SU-DHL-6 (cell line): ENCODE data around the gene CCL26.

ENCODE experiments used
- H2AFZ ChIP-seq: fragments of 200-600 bp; sonication (generic); 2 replicates; pipeline ENCODE4 v1.6.1; 2014; ENCODE audit warnings: low read depth, mild to moderate bottlenecking, moderate library complexity, mixed read lengths, antibody characterized with exemption, low read length; ENCODE audit not compliant: severe bottlenecking
- H3F3A ChIP-seq: fragments of 200-600 bp; shearing (Covaris generic); 2 replicates; pipeline ENCODE4 v1.6.0; 2016; ENCODE audit warnings: antibody characterized with exemption, mild to moderate bottlenecking; ENCODE audit not compliant: insufficient read depth
- H3K27ac ChIP-seq: fragments of 200-600 bp; sonication (generic); 2 replicates; pipeline ENCODE4 v1.5.1; 2016; ENCODE audit warnings: low read depth, mild to moderate bottlenecking, low read length, moderate library complexity, mixed read lengths
- H3K27me3 ChIP-seq: fragments of 200-600 bp; sonication (generic), shearing (Covaris generic); 2 replicates; pipeline ENCODE4 v1.6.0; 2014; ENCODE audit warnings: mild to moderate bottlenecking, low read length
- H3K36me3 ChIP-seq: fragments of 200-600 bp; sonication (generic); 2 replicates; pipeline ENCODE4 v1.6.1; 2014; ENCODE audit warnings: mild to moderate bottlenecking, low read length, mixed read lengths
- H3K4me2 ChIP-seq: fragments of 300-600, 200-600 bp; shearing (Covaris generic), sonication (generic); 2 replicates; pipeline ENCODE4 v1.6.0; 2014; ENCODE audit warnings: low read length, low read depth, mild to moderate bottlenecking; ENCODE audit not compliant: poor library complexity, severe bottlenecking
- H3K4me3 ChIP-seq: fragments of 200-600 bp; sonication (generic); 2 replicates; pipeline ENCODE4 v1.5.1; 2014; ENCODE audit warnings: antibody characterized with exemption, low read length, mild to moderate bottlenecking, mixed read lengths; ENCODE audit not compliant: insufficient read depth, poor library complexity, severe bottlenecking
- H3K79me2 ChIP-seq: fragments of 200-600 bp; sonication (generic); 2 replicates; pipeline ENCODE4 v1.6.1; 2014; ENCODE audit warnings: mild to moderate bottlenecking, low read length, moderate library complexity; ENCODE audit not compliant: insufficient read depth
- H3K9ac ChIP-seq: fragments of 200-600 bp; sonication (generic); 2 replicates; pipeline ENCODE4 v1.7.0; 2014; ENCODE audit warnings: mild to moderate bottlenecking, low read length
- H3K9me2 ChIP-seq: fragments of 200-600 bp; sonication (generic); replicated peaks from 2 replicates; pipeline ENCODE4 v1.6.1; 2014; ENCODE audit warnings: low read length; ENCODE audit not compliant: insufficient read depth
- H3K9me3 ChIP-seq: fragments of 200-600 bp; sonication (generic); 2 replicates; pipeline ENCODE4 v1.6.1; 2014; ENCODE audit warnings: low read length, mixed read lengths; ENCODE audit not compliant: insufficient read depth
- H4K20me1 ChIP-seq: fragments of 200-600 bp; sonication (generic); 2 replicates; pipeline ENCODE4 v1.6.1; 2014; ENCODE audit warnings: low read depth, mild to moderate bottlenecking, antibody characterized with exemption, low read length, moderate library complexity, mixed read lengths
- CTCF ChIP-seq: fragments of 200-600 bp; sonication (generic); IDR thresholded peaks from one replicate; pipeline ENCODE4 v1.5.1; 2017; ENCODE audit warnings: antibody characterized with exemption, mild to moderate bottlenecking, low read length, moderate library complexity; ENCODE audit not compliant: insufficient read depth, poor library complexity, severe bottlenecking
- EZH2phosphoT487 ChIP-seq: fragments of 200-600 bp; sonication (generic), shearing (Covaris generic); conservative IDR thresholded peaks from 2 replicates; pipeline ENCODE4 v1.6.1; 2018; ENCODE audit warnings: mild to moderate bottlenecking, antibody characterized with exemption, low read length, moderate library complexity, mixed read lengths

The CCL26 gene

GRCh38 chr7:75772081-75773077 lies at the start of gene CCL26:
CCL26 (minus strand) TSS chr7:75772211; CDS start chr7:75772176, 35 bp downstream.
- no peaks in the 10 kb centered on the region for H3K36me3 ChIP-seq
- H4K20me1 ChIP-seq, result no peaks in the 10 kb centered on the region
- H3K9ac ChIP-seq, result no peak within 1 kb of the TSS
- peaks cover 3% of the 10 kb centered on the region; the same call in 1 of the 2 replicates for H3F3A ChIP-seq
- H3K9me2 ChIP-seq, result no peaks in the 10 kb centered on the region
- no peak for TF ChIP-seq EZH2phosphoT487
- no peak for TF ChIP-seq CTCF
- H3K4me3 ChIP-seq, result no peak within 1 kb of the TSS
- no peaks in the 10 kb centered on the region for H3K27me3 ChIP-seq
- no peaks in the 10 kb centered on the region for H3K9me3 ChIP-seq
- no peak within 1 kb of the TSS for H2AFZ ChIP-seq
- no peaks in the 10 kb centered on the region for H3K79me2 ChIP-seq
- H3K27ac ChIP-seq, result no peak within 1 kb of the TSS
- no peak within 1 kb of the TSS for H3K4me2 ChIP-seq

GRCh38 chr7:75820688-75821087 lies 48.7 kb upstream of the CCL26 start:
- H3K27ac ChIP-seq, result no peak overlapping the region
- H2AFZ ChIP-seq, result no peak overlapping the region
- no peak overlapping the region for H3K9ac ChIP-seq
- H4K20me1 ChIP-seq, result no peaks in the 10 kb centered on the region
- no peaks in the 10 kb centered on the region for H3K79me2 ChIP-seq
- H3K9me2 ChIP-seq, result no peaks in the 10 kb centered on the region
- TF ChIP-seq CTCF, result no peak
- no peak for TF ChIP-seq EZH2phosphoT487
- no peaks in the 10 kb centered on the region for H3F3A ChIP-seq
- H3K36me3 ChIP-seq, result no peaks in the 10 kb centered on the region
- no peaks in the 10 kb centered on the region for H3K9me3 ChIP-seq
- no peak overlapping the region for H3K4me3 ChIP-seq
- no peak overlapping the region for H3K4me2 ChIP-seq
- no peaks in the 10 kb centered on the region for H3K27me3 ChIP-seq

- no peak overlapping the region for H3K9ac ChIP-seq
- no peaks in the 10 kb centered on the region for H3K79me2 ChIP-seq
- H3K27ac ChIP-seq, result no peak overlapping the region
- H3F3A ChIP-seq, result no peaks in the 10 kb centered on the region
- no peaks in the 10 kb centered on the region for H3K9me2 ChIP-seq
- H2AFZ ChIP-seq, result no peak overlapping the region
- H3K27me3 ChIP-seq, result no peaks in the 10 kb centered on the region
- no peak overlapping the region for H3K4me2 ChIP-seq
- no peak overlapping the region for H3K4me3 ChIP-seq
- TF ChIP-seq EZH2phosphoT487 (no peak), CTCF (no peak)
- no peaks in the 10 kb centered on the region for H3K36me3 ChIP-seq
- no peaks in the 10 kb centered on the region for H3K9me3 ChIP-seq
- no peaks in the 10 kb centered on the region for H4K20me1 ChIP-seq
Observed at GRCh38 chr7:75819711-75820110, 47.7 kb upstream of the CCL26 start.
